CD4-positive, CD25-positive, alpha-beta regulatory T cell (primary cell): Measurements from ENCODE around the gene PCBP3. TPM values are rescaled to one million over a fixed set of nuclear protein-coding genes. Genes with fewer than 3 reads are reported as not detected.

ENCODE experiments used
- ATAC-seq, 2 donors: fragments of 150-1000 bp; cut with Tn5 transposase; one replicate each; pipeline ENCODE4 v1.10.0; 2021; ENCODE audit warnings: low read depth in 2 of 2, moderate number of reproducible peaks in 2 of 2, moderate library complexity in 1 of 2
- DNase-seq, 3 donors: peaks; one replicate each; pipeline versions ENCODE4 v3.0.0 to v3.0.0-alpha.2; 2012 to 2022; ENCODE audit warnings: mixed read lengths in 1 of 3
- H3K27ac ChIP-seq: one replicate; pipeline ENCODE4 v1.7.0; 2013; ENCODE audit warnings: mild to moderate bottlenecking, low read length; ENCODE audit not compliant: insufficient read depth, poor library complexity, severe bottlenecking
- H3K27me3 ChIP-seq: one replicate; pipeline ENCODE4 v1.7.0; 2013; ENCODE audit warnings: low read length; ENCODE audit not compliant: control insufficient read depth, insufficient read depth
- H3K36me3 ChIP-seq: one replicate; pipeline ENCODE4 v1.7.0; 2013; ENCODE audit warnings: mild to moderate bottlenecking, low read length, moderate library complexity; ENCODE audit not compliant: control insufficient read depth, insufficient read depth
- H3K4me1 ChIP-seq: 2 replicates; pipeline ENCODE4 v1.7.0; 2013; ENCODE audit warnings: mild to moderate bottlenecking, low read length; ENCODE audit not compliant: insufficient read depth, control insufficient read depth, poor library complexity, severe bottlenecking
- H3K4me3 ChIP-seq: one replicate; pipeline ENCODE4 v1.7.0; 2013; ENCODE audit warnings: low read depth, mild to moderate bottlenecking, low read length, moderate library complexity
- H3K9me3 ChIP-seq, 2 experiments: 1 replicate in 1 of 2; 2 replicates in 1 of 2; pipeline ENCODE4 v1.7.0; 2013; ENCODE audit warnings: low read length in 2 of 2, mild to moderate bottlenecking in 1 of 2, moderate library complexity in 1 of 2; ENCODE audit not compliant: control insufficient read depth in 2 of 2
- H3K27ac Mint-ChIP-seq, 3 donors: one replicate each; pipeline ENCODE4 v1.8.0; 2020 to 2022; ENCODE audit warnings: mild to moderate bottlenecking in 3 of 3, mixed read lengths in 3 of 3, moderate library complexity in 2 of 3
- H3K27me3 Mint-ChIP-seq: one replicate; pipeline ENCODE4 v1.8.0; 2022; ENCODE audit warnings: mild to moderate bottlenecking, mixed read lengths
- H3K36me3 Mint-ChIP-seq: one replicate; pipeline ENCODE4 v1.8.0; 2020; ENCODE audit warnings: mixed read lengths
- H3K4me1 Mint-ChIP-seq, 4 donors: one replicate each; pipeline ENCODE4 v1.8.0; 2020 to 2022; ENCODE audit warnings: mixed read lengths in 4 of 4, mild to moderate bottlenecking in 1 of 4
- H3K4me3 Mint-ChIP-seq, 4 donors: one replicate each; pipeline ENCODE4 v1.8.0; 2020 to 2022; ENCODE audit warnings: mild to moderate bottlenecking in 4 of 4, mixed read lengths in 4 of 4, moderate library complexity in 3 of 4
- H3K9me3 Mint-ChIP-seq, 7 donors: one replicate each; pipeline ENCODE4 v1.8.0; 2020 to 2022; ENCODE audit warnings: mixed read lengths in 7 of 7, mild to moderate bottlenecking in 3 of 7, moderate library complexity in 2 of 7
- polyA plus RNA-seq, 4 donors: library from polyadenylated mRNA; unstranded; fragments of 300-500 nt; fragmentation: Illumina TruSeq; gene quantifications; one replicate each; pipeline ENCODE4 v1.2.3, GENCODE V29; 2021
- total RNA-seq: library from RNA; stranded (reverse); gene quantifications from one replicate; pipeline ENCODE4 v1.2.3, GENCODE V29; 2022

PCBP3 gene
- total and polyA plus RNA-seq, 5 donors from 2014 or later: 0.72 to 5.3 (median 2.3) TPM

DNA sequence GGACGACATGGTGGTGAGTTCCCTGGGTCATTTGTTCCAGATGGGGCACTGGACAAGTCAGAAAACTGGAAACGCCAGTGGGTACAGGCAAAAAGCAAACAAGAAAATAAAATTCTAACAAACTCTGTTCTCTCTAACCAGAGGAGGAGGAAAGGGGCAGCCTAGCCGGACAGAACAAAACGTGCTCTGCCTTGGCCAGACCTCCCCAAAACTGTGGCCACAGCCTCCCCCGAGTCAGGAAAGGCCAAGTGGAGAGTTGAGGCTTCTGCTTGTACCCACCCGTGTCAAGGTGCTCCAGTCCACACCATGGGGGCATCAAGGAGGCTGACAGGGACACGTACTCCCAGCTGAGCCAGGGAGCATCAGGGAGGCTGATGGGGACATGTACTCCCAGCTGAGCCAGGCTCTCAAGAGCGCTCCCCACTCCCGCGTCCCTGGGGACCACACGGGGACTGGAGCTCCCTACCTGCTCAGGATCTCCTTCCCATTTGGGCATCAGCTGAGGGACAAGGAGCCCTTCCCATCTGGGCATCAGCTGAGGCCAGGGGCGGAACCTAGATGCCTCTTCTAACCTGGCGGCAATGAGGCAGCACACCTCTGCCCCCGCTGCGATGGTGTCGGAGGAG lies 183.3 kb downstream of the PCBP3 start:
- no peak for DNase-seq
- Mint-ChIP-seq H3K4me1 (peaks cover 0 to 10% (median 7%) of the 10 kb centered on the region in 4 donors), H3K9me3 (no peaks in the 10 kb centered on the region), H3K27ac (peak overlapping the region in 2 of 3 donors; percentile 22 to 74), H3K27me3 (peaks cover 5% of the 10 kb centered on the region), H3K36me3 (no peaks in the 10 kb centered on the region), H3K4me3 (peak overlapping the region in 1 of 4 donors; percentile 65)
- Histone ChIP-seq H3K27me3 (no peaks in the 10 kb centered on the region), H3K27ac (no peak overlapping the region), H3K9me3 (no peaks in the 10 kb centered on the region), H3K36me3 (no peaks in the 10 kb centered on the region), H3K4me1 (no peaks in the 10 kb centered on the region), H3K4me3 (no peak overlapping the region)
- no peak for ATAC-seq

DNA sequence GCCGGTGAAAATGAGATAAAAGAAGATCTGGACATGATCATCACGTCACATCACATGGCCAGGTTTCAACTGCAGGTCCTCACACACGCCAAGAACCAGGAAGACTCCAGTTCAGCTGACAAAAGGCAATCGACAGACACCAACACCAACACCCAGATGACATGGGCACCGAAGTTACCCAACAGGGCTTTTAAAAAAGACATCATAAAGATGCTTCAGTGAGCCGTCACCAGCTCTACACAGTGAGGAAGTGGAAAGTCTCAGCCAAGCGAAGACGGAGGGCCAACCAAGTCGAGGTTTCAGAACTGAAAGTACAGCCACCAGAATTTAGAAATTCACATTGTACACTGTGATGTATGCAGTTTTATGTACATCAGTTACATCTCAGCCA lies 183.8 kb downstream of the PCBP3 start:
- Mint-ChIP-seq H3K27ac (peak overlapping the region; percentile 22 to 88 (median 74)), H3K4me1 (peaks cover 0 to 10% (median 7%) of the 10 kb centered on the region in 4 donors), H3K4me3 (peak overlapping the region in 2 of 4 donors; percentile 9 to 65), H3K9me3 (no peaks in the 10 kb centered on the region), H3K27me3 (peaks cover 5% of the 10 kb centered on the region), H3K36me3 (no peaks in the 10 kb centered on the region)
- no peak overlapping the region for H3K27ac ChIP-seq
- no peaks in the 10 kb centered on the region for H3K36me3 ChIP-seq
- H3K27me3 ChIP-seq: no peaks in the 10 kb centered on the region
- DNase-seq (peak in 2 of 3 donors; percentile 4 to 15), ATAC-seq (peak in 1 of 2 donors; percentile 37)
- no peaks in the 10 kb centered on the region for H3K4me1 ChIP-seq
- H3K9me3 ChIP-seq: no peaks in the 10 kb centered on the region
- H3K4me3 ChIP-seq: peak overlapping the region; percentile 1

DNA sequence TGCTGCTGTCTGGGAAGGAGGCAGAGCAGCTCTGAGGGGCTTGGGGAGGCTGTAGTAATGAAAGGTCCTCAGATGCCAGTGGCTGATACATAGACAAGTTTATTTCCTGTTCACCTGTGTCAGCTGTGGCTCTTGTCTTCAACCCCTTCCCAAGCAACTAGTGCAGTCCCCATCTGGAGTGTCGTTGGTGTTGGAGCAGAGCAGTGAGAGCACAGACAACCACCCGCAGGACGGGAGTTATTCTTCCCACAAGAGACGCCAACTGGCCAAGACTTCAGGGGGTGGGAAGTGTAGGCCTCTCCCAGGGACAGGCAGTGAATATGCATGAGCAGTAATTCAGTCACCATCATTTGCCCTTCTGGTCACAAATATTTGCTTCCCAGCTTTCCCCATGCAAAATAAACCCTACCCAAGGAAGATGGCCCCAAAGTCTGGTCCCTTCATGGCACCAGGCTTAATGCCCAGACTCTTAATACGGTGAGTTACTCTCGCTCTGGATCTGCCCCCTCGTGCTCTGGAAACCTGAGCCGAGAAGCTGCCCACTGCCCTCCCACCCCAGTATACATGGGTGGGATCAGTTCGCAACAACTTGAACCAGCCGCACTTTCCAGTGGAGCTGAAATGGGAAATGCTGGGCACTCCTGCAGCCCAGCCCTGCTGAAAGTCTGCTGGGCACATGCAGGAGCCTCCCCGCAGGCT lies 184.5 kb downstream of the PCBP3 start:
- Histone ChIP-seq H3K27me3 (no peaks in the 10 kb centered on the region), H3K36me3 (no peaks in the 10 kb centered on the region), H3K4me3 (no peak overlapping the region), H3K9me3 (no peaks in the 10 kb centered on the region), H3K27ac (no peak overlapping the region), H3K4me1 (no peaks in the 10 kb centered on the region)
- DNase-seq (no peak), ATAC-seq (no peak)
- Mint-ChIP-seq H3K4me3 (peak overlapping the region in 1 of 4 donors; percentile 65), H3K27me3 (peaks cover 5% of the 10 kb centered on the region), H3K27ac (peak overlapping the region; percentile 22 to 88 (median 74)), H3K36me3 (no peaks in the 10 kb centered on the region), H3K4me1 (peaks cover 0 to 10% (median 7%) of the 10 kb centered on the region in 4 donors), H3K9me3 (peaks cover 0 to 1% (median 0%) of the 10 kb centered on the region in 7 donors)

DNA sequence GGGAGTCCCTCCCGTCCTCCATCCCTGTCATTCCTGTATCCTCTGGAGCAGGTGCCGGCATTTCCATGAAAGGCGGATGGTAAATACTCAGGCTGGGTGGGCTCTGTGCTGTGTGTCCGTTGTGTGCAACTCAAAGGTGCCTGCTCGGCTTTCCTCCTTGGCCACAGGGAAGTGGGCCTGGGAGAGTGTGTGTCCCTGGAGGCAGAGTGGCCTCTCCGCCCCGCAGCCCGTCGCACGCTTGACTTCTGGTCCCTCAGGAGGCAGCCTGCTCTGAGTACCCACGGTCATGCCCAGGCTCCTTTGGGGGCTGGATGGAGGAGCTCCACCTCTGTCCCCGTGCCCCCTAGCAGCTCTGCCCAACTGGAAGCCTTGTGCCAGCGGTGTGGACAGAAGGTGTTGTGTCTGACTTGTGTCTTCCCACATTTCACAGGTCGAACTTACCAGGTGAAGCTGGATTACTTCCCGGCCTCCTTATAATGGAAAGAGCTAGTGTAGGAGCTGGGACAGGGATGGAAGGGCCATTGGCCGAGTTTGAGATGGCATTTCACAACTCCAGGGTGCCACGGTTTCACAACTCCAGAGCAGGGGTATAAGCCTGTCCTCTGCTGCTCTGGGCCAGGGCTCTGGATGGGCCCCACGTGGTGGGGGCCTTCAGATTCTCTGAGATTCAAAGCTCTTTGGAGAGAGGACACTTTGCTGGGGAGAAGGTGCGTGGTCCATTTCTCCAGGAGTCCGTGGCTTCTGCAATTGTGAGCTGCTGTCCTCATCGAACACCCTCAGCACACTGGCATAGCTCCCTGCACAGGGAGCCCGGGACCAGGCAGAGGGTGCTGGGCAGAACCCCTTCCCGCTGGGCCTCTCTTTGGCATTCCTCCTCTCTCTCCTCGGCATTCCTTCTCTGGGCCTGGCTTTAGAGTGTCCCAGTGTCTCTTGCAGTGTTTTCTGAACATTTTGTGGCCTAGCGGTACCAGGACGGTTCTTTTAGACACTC lies 185.3 kb downstream of the PCBP3 start:
- Histone ChIP-seq H3K36me3 (no peaks in the 10 kb centered on the region), H3K4me1 (no peaks in the 10 kb centered on the region), H3K27me3 (no peaks in the 10 kb centered on the region), H3K9me3 (no peaks in the 10 kb centered on the region), H3K27ac (no peak overlapping the region), H3K4me3 (no peak overlapping the region)
- Mint-ChIP-seq H3K27me3 (peaks cover 5% of the 10 kb centered on the region), H3K9me3 (peaks cover 0 to 1% (median 0%) of the 10 kb centered on the region in 7 donors), H3K4me1 (peaks cover 0 to 10% (median 7%) of the 10 kb centered on the region in 4 donors), H3K27ac (no peak overlapping the region), H3K4me3 (no peak overlapping the region), H3K36me3 (no peaks in the 10 kb centered on the region)
- ATAC-seq: no peak
- no peak for DNase-seq

DNA sequence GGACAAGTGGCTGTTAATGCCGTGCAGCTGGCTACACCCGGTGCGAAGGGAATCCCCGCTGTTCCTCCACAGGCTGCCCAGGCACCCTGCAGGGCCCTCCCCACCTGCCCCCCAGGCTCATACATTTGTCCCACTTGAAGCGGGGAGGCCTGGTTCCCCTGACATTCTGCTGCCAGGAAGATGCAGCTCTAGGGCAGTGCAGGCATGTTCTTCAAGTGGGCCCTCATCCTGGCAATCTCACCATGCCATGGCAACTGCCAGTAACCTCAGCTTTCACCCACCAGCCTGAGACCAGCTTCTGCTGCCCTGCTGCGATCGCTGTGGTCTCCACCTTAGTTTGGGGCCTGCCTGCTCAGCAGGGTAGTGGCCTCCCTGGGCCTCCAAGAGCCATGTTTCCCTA lies 186.1 kb downstream of the PCBP3 start:
- Histone ChIP-seq H3K4me1 (no peaks in the 10 kb centered on the region), H3K4me3 (no peak overlapping the region), H3K27ac (no peak overlapping the region), H3K27me3 (no peaks in the 10 kb centered on the region), H3K9me3 (no peaks in the 10 kb centered on the region), H3K36me3 (no peaks in the 10 kb centered on the region)
- no peak overlapping the region for H3K4me3 Mint-ChIP-seq
- no peak overlapping the region for H3K27ac Mint-ChIP-seq
- no peak for ATAC-seq
- H3K4me1 Mint-ChIP-seq: peaks cover 0 to 10% (median 7%) of the 10 kb centered on the region in 4 donors
- peaks cover 5% of the 10 kb centered on the region for H3K27me3 Mint-ChIP-seq
- peaks cover 0 to 1% (median 0%) of the 10 kb centered on the region in 7 donors for H3K9me3 Mint-ChIP-seq
- H3K36me3 Mint-ChIP-seq: no peaks in the 10 kb centered on the region
- no peak for DNase-seq

DNA sequence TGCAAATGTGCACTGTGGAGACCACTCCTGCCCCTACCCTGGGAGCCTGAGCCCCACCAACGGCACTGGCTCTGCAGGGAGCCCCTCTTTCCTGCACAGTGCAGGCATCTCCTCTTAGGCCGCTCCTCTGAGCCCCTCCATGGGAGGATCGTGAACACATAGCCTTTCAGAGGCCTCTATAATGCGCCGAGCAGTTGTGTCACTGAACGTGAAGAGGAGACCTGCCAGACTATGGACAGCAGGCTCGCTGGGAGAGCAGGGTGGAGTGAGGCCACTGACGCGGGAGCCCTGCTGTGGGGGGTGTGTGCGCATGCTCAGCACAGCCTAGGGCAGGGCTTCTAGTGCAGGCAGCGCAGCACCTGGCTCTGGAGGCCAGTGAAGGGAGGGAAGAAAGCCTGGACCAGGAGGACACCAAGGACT lies 186.7 kb downstream of the PCBP3 start:
- Mint-ChIP-seq H3K36me3 (no peaks in the 10 kb centered on the region), H3K4me3 (no peak overlapping the region), H3K27ac (no peak overlapping the region), H3K27me3 (peaks cover 5% of the 10 kb centered on the region), H3K4me1 (peaks cover 0 to 10% (median 7%) of the 10 kb centered on the region in 4 donors), H3K9me3 (peaks cover 0 to 1% (median 0%) of the 10 kb centered on the region in 7 donors)
- no peaks in the 10 kb centered on the region for H3K9me3 ChIP-seq
- DNase-seq (no peak), ATAC-seq (no peak)
- H3K4me1 ChIP-seq: no peaks in the 10 kb centered on the region
- H3K36me3 ChIP-seq: no peaks in the 10 kb centered on the region
- no peak overlapping the region for H3K4me3 ChIP-seq
- no peaks in the 10 kb centered on the region for H3K27me3 ChIP-seq
- H3K27ac ChIP-seq: no peak overlapping the region

DNA sequence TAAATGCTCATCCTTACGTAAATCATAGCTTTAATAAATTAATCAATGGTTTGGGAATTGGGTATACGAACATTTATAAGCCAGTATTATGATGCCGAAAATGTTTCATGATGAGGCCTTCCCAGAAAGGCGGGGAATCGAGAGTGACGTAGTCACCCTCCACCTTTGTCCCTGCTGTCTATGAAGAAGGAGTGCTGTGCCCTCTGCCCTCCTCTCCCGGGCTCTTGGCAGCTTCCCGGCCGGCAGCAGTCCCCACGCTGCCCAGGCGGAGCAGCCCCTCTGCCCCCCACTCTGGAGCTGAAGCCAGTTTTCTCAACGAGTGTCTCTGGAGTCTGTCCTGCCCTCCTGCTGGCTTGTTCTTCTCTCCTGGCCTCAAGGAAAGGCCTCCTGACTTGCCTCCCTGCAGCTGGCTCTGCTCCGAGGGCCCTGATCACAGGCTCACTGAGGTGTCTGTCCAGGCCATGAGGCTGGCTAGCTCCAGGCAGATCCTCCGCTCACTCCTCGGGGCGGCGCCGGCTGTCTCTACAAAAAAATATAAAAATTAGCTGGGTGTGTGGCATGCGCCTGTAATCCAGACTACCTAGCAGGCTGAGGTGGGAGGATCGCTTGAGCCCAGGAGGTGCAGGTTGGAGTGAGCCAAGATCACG lies 187.3 kb downstream of the PCBP3 start:
- ATAC-seq (no peak), DNase-seq (no peak)
- peaks cover 0 to 10% (median 7%) of the 10 kb centered on the region in 4 donors for H3K4me1 Mint-ChIP-seq
- H3K4me3 Mint-ChIP-seq: peak overlapping the region in 1 of 4 donors; percentile 32
- H3K27me3 Mint-ChIP-seq: peaks cover 5% of the 10 kb centered on the region
- Histone ChIP-seq H3K27ac (no peak overlapping the region), H3K4me3 (no peak overlapping the region), H3K27me3 (no peaks in the 10 kb centered on the region), H3K9me3 (no peaks in the 10 kb centered on the region), H3K4me1 (no peaks in the 10 kb centered on the region), H3K36me3 (no peaks in the 10 kb centered on the region)
- H3K36me3 Mint-ChIP-seq: no peaks in the 10 kb centered on the region
- peak overlapping the region in 1 of 3 donors; percentile 49 for H3K27ac Mint-ChIP-seq
- H3K9me3 Mint-ChIP-seq: peaks cover 0 to 1% (median 0%) of the 10 kb centered on the region in 7 donors
